GM19351 (cell line): ENCODE data around the gene CHRNB2.
A peak's percentile ranks its signal among the peaks of the same experiment; 100 is the strongest.

Experiments
- ATAC-seq: cut with Tn5 transposase; IDR thresholded peaks from one replicate; pipeline ENCODE4 v1.9.1; 2021; ENCODE audit warnings: mild to moderate bottlenecking, moderate library complexity; ENCODE audit not compliant: unreplicated experiment

CHRNB2 gene

GRCh38 chr1:154578058-154578418, 10.5 kb downstream of the CHRNB2 start:
- no peak for ATAC-seq

- no peak for ATAC-seq
Measured at GRCh38 chr1:154579374-154579773, 11.8 kb downstream of the CHRNB2 start.

GRCh38 chr1:154581766-154582165, 14.2 kb downstream of the CHRNB2 start:
- ATAC-seq = no peak

GRCh38 chr1:154582885-154583284, 15.3 kb downstream of the CHRNB2 start:
- no peak for ATAC-seq

GRCh38 chr1:154583773-154584172, 16.2 kb downstream of the CHRNB2 start:
- ATAC-seq = no peak

- no peak for ATAC-seq
Measured at GRCh38 chr1:154584267-154584994, 16.9 kb downstream of the CHRNB2 start.

GRCh38 chr1:154586231-154586630, 18.7 kb downstream of the CHRNB2 start:
- ATAC-seq = no peak

- ATAC-seq = no peak
Measured at GRCh38 chr1:154586641-154587040, 19.1 kb downstream of the CHRNB2 start.

GRCh38 chr1:154589780-154590179, 22.2 kb downstream of the CHRNB2 start:
- no peak for ATAC-seq

GRCh38 chr1:154590756-154591155, 23.2 kb downstream of the CHRNB2 start:
- no peak for ATAC-seq

- ATAC-seq = no peak
Measured at GRCh38 chr1:154591206-154591605, 23.6 kb downstream of the CHRNB2 start.

- ATAC-seq = no peak
Measured at GRCh38 chr1:154593390-154593789, 25.8 kb downstream of the CHRNB2 start.

GRCh38 chr1:154594811-154595210, 27.2 kb downstream of the CHRNB2 start:
- ATAC-seq = no peak

GRCh38 chr1:154595621-154596020, 28.0 kb downstream of the CHRNB2 start:
- ATAC-seq = no peak

GRCh38 chr1:154598871-154599635, 31.5 kb downstream of the CHRNB2 start:
- ATAC-seq = no peak

- ATAC-seq = no peak
Measured at GRCh38 chr1:154599658-154600057, 32.1 kb downstream of the CHRNB2 start.

- ATAC-seq = no peak
Measured at GRCh38 chr1:154603317-154603716, 35.7 kb downstream of the CHRNB2 start.

GRCh38 chr1:154605534-154605933, 38.0 kb downstream of the CHRNB2 start:
- ATAC-seq = no peak

- peak; percentile 7 for ATAC-seq
Measured at GRCh38 chr1:154607106-154607608, 39.6 kb downstream of the CHRNB2 start.

- peak; percentile 58 for ATAC-seq
Measured at GRCh38 chr1:154607609-154608396, 40.2 kb downstream of the CHRNB2 start, which contains the start of gene ADAR. Gene ADAR (minus strand): TSS chr1:154608186. CDS start chr1:154608006, 180 bp downstream.
